CD14-positive monocyte (primary cell): ENCODE data around the gene ATP1B2. TPM values are rescaled to one million over a fixed set of nuclear protein-coding genes. Genes with fewer than 3 reads are reported as not detected.

Experiments
- DNase-seq, 3 donors: peaks; one replicate each; pipeline ENCODE4 v3.0.0-alpha.2; 2011 to 2022
- H2AFZ ChIP-seq: 2 replicates; pipeline ENCODE4 v1.6.0; 2012; ENCODE audit warnings: mild to moderate bottlenecking, low read depth, low read length, inconsistent platforms; ENCODE audit not compliant: insufficient read depth, poor library complexity, severe bottlenecking
- H3K27ac ChIP-seq, 2 donors: 1 replicate in 1 of 2; 2 replicates in 1 of 2; pipeline ENCODE4 v1.5.1; 2012 to 2013; ENCODE audit warnings: low read length in 2 of 2, control low read depth in 1 of 2, inconsistent platforms in 1 of 2, low read depth in 1 of 2, mild to moderate bottlenecking in 1 of 2
- H3K27me3 ChIP-seq, 2 donors: one replicate each; pipeline versions ENCODE4 v1.6.0 to v1.6.1; 2011 to 2013; ENCODE audit warnings: low read length in 2 of 2; ENCODE audit not compliant: control insufficient read depth in 2 of 2, insufficient read depth in 2 of 2
- H3K36me3 ChIP-seq, 2 donors: replicated peaks in 1 of 2; 1 replicate in 1 of 2; 2 replicates in 1 of 2; pipeline versions ENCODE4 v1.5.1 to v1.6.1; 2012 to 2013; ENCODE audit warnings: low read length in 2 of 2, control low read depth in 1 of 2, inconsistent platforms in 1 of 2, mild to moderate bottlenecking in 1 of 2; ENCODE audit not compliant: insufficient read depth in 2 of 2, control insufficient read depth in 1 of 2
- H3K4me1 ChIP-seq, 2 donors: 1 replicate in 1 of 2; 2 replicates in 1 of 2; pipeline versions ENCODE4 v1.5.1 to v1.6.1; 2012 to 2013; ENCODE audit warnings: low read length in 2 of 2, control low read depth in 1 of 2, inconsistent platforms in 1 of 2, mild to moderate bottlenecking in 1 of 2, moderate library complexity in 1 of 2; ENCODE audit not compliant: insufficient read depth in 2 of 2, control insufficient read depth in 1 of 2
- H3K4me2 ChIP-seq: replicated peaks from 2 replicates; pipeline ENCODE3; 2012; ENCODE audit warnings: low read length, moderate library complexity, mild to moderate bottlenecking; ENCODE audit not compliant: poor library complexity, severe bottlenecking; ENCODE audit errors: extremely low read depth
- H3K4me3 ChIP-seq, 3 experiments: fragments of 200-600 bp in 1 of 3; sonication (generic) in 1 of 3; replicated peaks in 1 of 3; 1 replicate in 2 of 3; 2 replicates in 1 of 3; pipeline ENCODE4 v1.5.1; 2011 to 2013; ENCODE audit warnings: low read length in 3 of 3, mild to moderate bottlenecking in 3 of 3, control low read depth in 2 of 3, low read depth in 2 of 3, inconsistent platforms in 1 of 3, moderate library complexity in 1 of 3
- H3K79me2 ChIP-seq: 2 replicates; pipeline ENCODE4 v1.6.0; 2012; ENCODE audit warnings: mild to moderate bottlenecking, control low read depth, inconsistent platforms, low read length, moderate library complexity; ENCODE audit not compliant: insufficient read depth
- H3K9ac ChIP-seq: 2 replicates; pipeline ENCODE4 v1.6.0; 2017; ENCODE audit warnings: low read length, mild to moderate bottlenecking; ENCODE audit not compliant: insufficient read depth, poor library complexity, severe bottlenecking
- H3K9me3 ChIP-seq, 2 donors: replicated peaks in 1 of 2; 1 replicate in 1 of 2; 2 replicates in 1 of 2; pipeline versions ENCODE4 v1.5.1 to v1.6.1; 2012 to 2013; ENCODE audit warnings: low read length in 2 of 2, control low read depth in 1 of 2; ENCODE audit not compliant: control insufficient read depth in 1 of 2, insufficient read depth in 1 of 2
- H4K20me1 ChIP-seq: 2 replicates; pipeline ENCODE4 v1.6.0; 2012; ENCODE audit warnings: mild to moderate bottlenecking, low read length, control low read depth, moderate library complexity; ENCODE audit not compliant: insufficient read depth
- H3K27ac Mint-ChIP-seq, 7 donors: one replicate each; pipeline ENCODE4 v1.8.0; 2020; ENCODE audit warnings: mild to moderate bottlenecking in 7 of 7, mixed read lengths in 7 of 7, moderate library complexity in 6 of 7, inconsistent platforms in 2 of 7
- H3K27me3 Mint-ChIP-seq, 3 donors: one replicate each; pipeline ENCODE4 v1.8.0; 2021 to 2022; ENCODE audit warnings: low read depth in 3 of 3, mild to moderate bottlenecking in 3 of 3, mixed read lengths in 3 of 3, moderate library complexity in 3 of 3, inconsistent platforms in 1 of 3
- H3K36me3 Mint-ChIP-seq, 2 donors: one replicate each; pipeline ENCODE4 v1.8.0; 2020; ENCODE audit warnings: mixed read lengths in 2 of 2, inconsistent platforms in 1 of 2, mild to moderate bottlenecking in 1 of 2
- H3K4me1 Mint-ChIP-seq: one replicate; pipeline ENCODE4 v1.8.0; 2020; ENCODE audit warnings: mild to moderate bottlenecking, mixed read lengths
- H3K4me3 Mint-ChIP-seq, 2 donors: one replicate each; pipeline ENCODE4 v1.8.0; 2020; ENCODE audit warnings: mild to moderate bottlenecking in 2 of 2, mixed read lengths in 2 of 2, moderate library complexity in 1 of 2
- H3K9me3 Mint-ChIP-seq, 7 donors: one replicate each; pipeline ENCODE4 v1.8.0; 2020 to 2022; ENCODE audit warnings: mixed read lengths in 7 of 7, mild to moderate bottlenecking in 6 of 7, moderate library complexity in 6 of 7, inconsistent platforms in 2 of 7
- CTCF ChIP-seq: fragments of 200-600 bp; IDR thresholded peaks from one replicate; pipeline ENCODE4 v1.8.0; 2022; ENCODE audit warnings: antibody characterized with exemption, mild to moderate bottlenecking
- WGBS: methylation state at CpG from one replicate; pipeline ENCODE4 v1.1.5; 2013; ENCODE audit warnings: missing lambda C conversion rate; ENCODE audit not compliant: insufficient coverage; 5-methylcytosine and 5-hydroxymethylcytosine counted together
- intact Hi-C, 2 donors: fragments of 100-400 bp; cut with micrococcal nuclease; formaldehyde crosslinking; loops; one replicate each; pipeline versions ENCODE4 v1.15.0 to v1.15.1; 2023
- polyA plus RNA-seq, 3 donors: library from polyadenylated mRNA; depleted of rRNA in 1 of 3; unstranded in 2 of 3; stranded (reverse) in 1 of 3; fragments of 300-500 nt in 2 of 3; fragments of >200 nt in 1 of 3; fragmentation: Illumina TruSeq in 2 of 3; gene quantifications; 1 replicate in 2 of 3; 2 replicates in 1 of 3; pipeline ENCODE4 v1.2.3, GENCODE V29; 2012 to 2021

The ATP1B2 gene
- polyA plus RNA-seq, 3 donors = 0.07 TPM; not detected in 2

DNA sequence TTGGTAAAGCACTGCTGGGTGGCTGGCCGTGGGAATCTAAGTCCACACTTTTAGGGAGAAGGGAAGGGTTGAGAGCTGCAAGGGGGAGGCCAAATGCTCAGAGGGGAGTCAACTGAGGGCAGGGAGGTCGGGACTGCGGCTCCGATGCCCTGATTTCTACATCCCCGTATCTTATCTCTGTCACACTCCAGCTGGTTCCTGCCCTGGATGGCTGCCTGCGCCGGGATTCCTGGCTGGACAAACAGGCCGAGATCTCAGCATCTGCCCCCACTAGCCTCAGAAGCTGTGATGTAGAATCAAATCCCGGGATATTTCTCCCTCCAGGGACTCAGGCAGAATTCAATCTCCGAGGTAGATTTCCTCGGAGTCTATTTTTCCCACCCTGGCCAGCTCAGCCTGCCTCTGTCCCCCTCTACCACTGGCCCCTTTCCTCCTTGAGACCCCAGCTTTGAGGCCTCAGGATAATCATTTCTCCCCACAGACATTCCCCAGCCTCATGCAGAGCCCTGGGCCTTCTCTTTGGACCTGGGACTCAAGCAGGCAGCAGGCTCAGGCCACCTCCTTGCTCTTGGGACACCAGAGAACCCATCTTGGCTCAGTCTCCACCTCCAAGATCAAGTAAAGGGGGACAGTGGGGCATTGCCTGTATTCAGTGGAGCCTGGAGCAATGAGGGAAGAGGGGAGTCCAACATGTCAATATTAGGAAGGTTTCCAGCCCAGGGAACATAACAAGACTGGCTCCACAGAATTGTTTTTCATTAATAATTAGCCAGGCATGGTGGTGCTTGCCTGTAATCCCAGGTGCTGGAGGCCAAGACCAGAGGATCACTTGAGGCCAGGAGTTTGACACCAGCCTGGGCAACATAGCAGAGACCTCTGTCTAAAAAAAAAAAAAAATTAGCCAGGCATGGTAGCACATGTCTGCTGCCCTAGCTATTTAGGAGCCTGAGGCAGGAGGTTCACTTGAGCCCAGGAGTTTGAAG is 19.0 kb upstream of the ATP1B2 start:
- Mint-ChIP-seq H3K27me3 (peaks cover 1 to 6% (median 3%) of the 10 kb centered on the region in 3 donors), H3K36me3 (no peaks in the 10 kb centered on the region), H3K9me3 (peaks cover 0 to 3% (median 0%) of the 10 kb centered on the region in 7 donors), H3K4me1 (peaks cover 13% of the 10 kb centered on the region), H3K27ac (peak overlapping the region in 2 of 7 donors; percentile 73 to 87), H3K4me3 (no peak overlapping the region)
- peaks cover 9% of the 10 kb centered on the region for H3K79me2 ChIP-seq
- DNase-seq = no peak
- no peak overlapping the region for H3K27ac ChIP-seq
- no peak overlapping the region for H3K4me2 ChIP-seq
- H3K9ac ChIP-seq = no peak overlapping the region
- intact Hi-C loops = no loop called here
- no peaks in the 10 kb centered on the region for H3K27me3 ChIP-seq
- TF ChIP-seq CTCF = no peak
- H3K36me3 ChIP-seq = no peaks in the 10 kb centered on the region
- no peaks in the 10 kb centered on the region for H4K20me1 ChIP-seq
- H3K4me3 ChIP-seq = no peak overlapping the region
- peaks cover 9 to 13% of the 10 kb centered on the region in 2 donors for H3K4me1 ChIP-seq
- H3K9me3 ChIP-seq = no peaks in the 10 kb centered on the region
- WGBS = 98% methylated on average over 8 of the region's 11 CpGs
- no peak overlapping the region for H2AFZ ChIP-seq

GRCh38 chr17:7632492-7632894 is 18.2 kb upstream of the ATP1B2 start:
- Histone ChIP-seq H3K9me3 (no peaks in the 10 kb centered on the region), H3K27me3 (no peaks in the 10 kb centered on the region), H3K36me3 (no peaks in the 10 kb centered on the region), H4K20me1 (no peaks in the 10 kb centered on the region), H3K4me2 (no peak overlapping the region), H2AFZ (peak overlapping the region; percentile 63), H3K9ac (no peak overlapping the region), H3K4me3 (no peak overlapping the region), H3K79me2 (peaks cover 1% of the 10 kb centered on the region), H3K27ac (no peak overlapping the region), H3K4me1 (peaks cover 4 to 8% of the 10 kb centered on the region in 2 donors)
- Mint-ChIP-seq H3K9me3 (peaks cover 0 to 3% (median 0%) of the 10 kb centered on the region in 7 donors), H3K4me1 (peaks cover 10% of the 10 kb centered on the region), H3K27me3 (peaks cover 1 to 6% (median 3%) of the 10 kb centered on the region in 3 donors), H3K36me3 (no peaks in the 10 kb centered on the region), H3K27ac (peak overlapping the region in 1 of 7 donors; percentile 46), H3K4me3 (no peak overlapping the region)
- WGBS = 57% methylated on average over 2 of the region's 6 CpGs
- DNase-seq = peak; percentile 62 to 67 (median 63)
- intact Hi-C loops = no loop called here
- TF ChIP-seq CTCF = peak; percentile 75
